Effector memory CD8-positive, alpha-beta T cell (primary cell): Measurements from ENCODE around the gene ST6GALNAC6.
A peak's percentile ranks its signal among the peaks of the same experiment; 100 is the strongest.
"Not testable (repeated sequence)": the region's sequence is repeated elsewhere in the genome, so short reads cannot be mapped to it uniquely, and the experiment has no call there.

Source experiments
- ATAC-seq: fragments of 150-1000 bp; cut with Tn5 transposase; replicated peaks from 2 replicates; pipeline ENCODE4 v1.10.0; 2021; ENCODE audit warnings: mild to moderate bottlenecking, moderate library complexity
- DNase-seq, 3 experiments: peaks; one replicate each; pipeline ENCODE4 v3.0.0; 2021
- H3K27ac Mint-ChIP-seq, 2 donors: one replicate each; pipeline ENCODE4 v1.8.0; 2022; ENCODE audit warnings: mild to moderate bottlenecking in 2 of 2, mixed read lengths in 2 of 2, moderate library complexity in 2 of 2
- H3K27me3 Mint-ChIP-seq, 2 donors: one replicate each; pipeline ENCODE4 v1.8.0; 2022; ENCODE audit warnings: mixed read lengths in 2 of 2
- H3K36me3 Mint-ChIP-seq: one replicate; pipeline ENCODE4 v1.8.0; 2022; ENCODE audit warnings: mild to moderate bottlenecking, moderate library complexity, mixed read lengths; ENCODE audit not compliant: insufficient read depth
- H3K4me1 Mint-ChIP-seq, 2 donors: one replicate each; pipeline ENCODE4 v1.8.0; 2022; ENCODE audit warnings: low read depth in 2 of 2, mixed read lengths in 2 of 2
- H3K4me3 Mint-ChIP-seq, 2 donors: one replicate each; pipeline ENCODE4 v1.8.0; 2022; ENCODE audit warnings: mild to moderate bottlenecking in 2 of 2, mixed read lengths in 2 of 2, moderate library complexity in 2 of 2
- H3K9me3 Mint-ChIP-seq, 2 donors: one replicate each; pipeline ENCODE4 v1.8.0; 2022; ENCODE audit warnings: mixed read lengths in 2 of 2

ST6GALNAC6 gene

DNA sequence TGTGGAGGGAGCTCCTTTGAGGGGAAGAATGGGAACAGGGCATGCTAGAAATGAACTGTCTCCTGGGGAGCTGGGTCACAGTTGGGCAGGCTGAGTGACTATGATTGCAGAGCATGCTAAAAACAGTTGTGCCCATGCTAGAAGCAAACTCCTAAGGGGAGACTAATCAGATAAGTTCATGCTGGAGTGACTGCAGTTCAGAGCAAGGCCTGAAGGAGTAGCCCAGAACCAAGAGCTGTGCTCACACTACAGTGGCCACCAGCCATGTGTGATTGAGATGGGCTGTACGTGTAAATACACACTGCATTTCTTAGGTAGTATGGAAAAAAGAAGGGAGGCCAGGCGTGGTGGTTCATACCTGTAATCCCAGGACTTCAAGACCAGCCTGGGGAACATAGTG is 11.6 kb downstream of the ST6GALNAC6 start:
- peak; percentile 42 for ATAC-seq
- H3K27ac Mint-ChIP-seq: no peak overlapping the region
- peaks cover 60% of the 10 kb centered on the region for H3K36me3 Mint-ChIP-seq
- H3K4me3 Mint-ChIP-seq: no peak overlapping the region
- H3K27me3 Mint-ChIP-seq: no peaks in the 10 kb centered on the region
- no peaks in the 10 kb centered on the region for H3K9me3 Mint-ChIP-seq
- peaks cover 19 to 24% of the 10 kb centered on the region in 2 donors for H3K4me1 Mint-ChIP-seq
- DNase-seq: no peak

DNA sequence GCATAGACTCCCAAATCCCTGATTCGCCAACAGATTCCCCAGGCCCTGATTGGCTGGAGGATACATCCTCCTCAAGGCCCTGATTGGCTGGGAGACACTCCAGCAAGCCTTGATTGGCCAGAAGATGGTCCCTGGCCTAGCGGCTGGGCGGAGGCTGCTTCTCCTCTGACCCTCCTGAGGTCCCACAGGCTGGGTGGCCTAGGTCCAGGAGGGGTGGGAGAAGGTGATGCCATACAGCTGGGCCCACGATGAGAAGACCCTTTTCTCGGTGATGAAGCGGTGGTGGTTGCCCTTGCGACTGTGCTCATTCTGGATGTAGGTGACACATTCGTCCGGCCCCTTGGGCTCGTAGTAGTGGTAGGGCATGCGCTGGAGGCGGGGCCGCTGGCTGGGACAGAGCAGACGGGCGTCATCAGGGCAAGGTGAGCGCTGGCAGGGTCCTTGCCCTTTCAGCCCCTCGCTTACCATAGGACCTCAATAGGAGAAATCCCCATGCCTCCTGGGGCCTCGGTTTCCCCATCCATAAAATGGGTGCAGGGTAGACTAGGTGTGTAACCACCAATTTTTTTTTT is 12.9 kb downstream of the ST6GALNAC6 start:
- H3K4me3 Mint-ChIP-seq: no peak overlapping the region
- no peaks in the 10 kb centered on the region for H3K27me3 Mint-ChIP-seq
- peaks cover 57% of the 10 kb centered on the region for H3K36me3 Mint-ChIP-seq
- ATAC-seq: no peak
- H3K4me1 Mint-ChIP-seq: peaks cover 23 to 26% of the 10 kb centered on the region in 2 donors
- no peaks in the 10 kb centered on the region for H3K9me3 Mint-ChIP-seq
- DNase-seq: no peak
- H3K27ac Mint-ChIP-seq: peak overlapping the region; percentile 46 to 52

DNA sequence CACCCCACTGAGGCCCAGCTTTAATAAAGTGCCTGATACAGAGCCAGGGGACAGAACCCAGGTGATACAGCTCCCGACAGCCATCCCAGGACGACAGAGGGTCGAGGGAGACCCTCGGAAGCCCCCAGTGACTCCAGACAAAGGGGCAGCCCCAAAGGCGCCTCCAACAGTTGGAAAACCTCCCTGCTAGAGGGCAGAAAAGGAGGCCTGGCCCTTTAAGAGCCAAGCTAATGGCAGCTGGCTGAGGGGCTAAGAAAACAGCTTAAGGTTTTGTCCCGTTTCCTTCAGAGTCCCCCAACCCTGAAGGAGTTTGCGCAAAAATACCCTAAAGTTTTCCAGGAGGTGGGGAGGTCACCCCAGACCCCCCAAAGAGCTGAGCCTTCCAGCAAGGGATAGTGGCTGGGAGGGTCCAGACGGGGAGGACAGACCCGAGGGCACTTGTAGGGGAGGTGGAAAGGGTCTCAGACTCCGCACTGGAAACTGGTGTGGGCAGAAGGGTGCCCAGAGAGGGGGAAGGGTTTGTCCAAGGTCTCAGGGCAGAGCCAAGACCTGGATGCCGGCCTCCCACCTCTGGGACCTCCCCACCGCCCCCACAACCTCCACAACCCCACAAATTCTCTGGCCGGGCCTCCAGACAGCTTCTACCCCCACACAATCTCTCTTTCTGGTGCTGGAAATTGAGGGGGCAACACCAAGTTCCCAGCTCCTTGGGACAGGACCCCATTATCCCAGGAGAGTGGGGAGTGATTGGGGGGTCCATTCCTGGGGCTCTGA is 13.7 kb downstream of the ST6GALNAC6 start:
- H3K9me3 Mint-ChIP-seq: no peaks in the 10 kb centered on the region
- H3K4me1 Mint-ChIP-seq: peaks cover 21 to 25% of the 10 kb centered on the region in 2 donors
- H3K4me3 Mint-ChIP-seq: no peak overlapping the region
- H3K36me3 Mint-ChIP-seq: peaks cover 60% of the 10 kb centered on the region
- DNase-seq (no peak), ATAC-seq (no peak)
- no peaks in the 10 kb centered on the region for H3K27me3 Mint-ChIP-seq
- peak overlapping the region; percentile 52 to 71 for H3K27ac Mint-ChIP-seq

DNA sequence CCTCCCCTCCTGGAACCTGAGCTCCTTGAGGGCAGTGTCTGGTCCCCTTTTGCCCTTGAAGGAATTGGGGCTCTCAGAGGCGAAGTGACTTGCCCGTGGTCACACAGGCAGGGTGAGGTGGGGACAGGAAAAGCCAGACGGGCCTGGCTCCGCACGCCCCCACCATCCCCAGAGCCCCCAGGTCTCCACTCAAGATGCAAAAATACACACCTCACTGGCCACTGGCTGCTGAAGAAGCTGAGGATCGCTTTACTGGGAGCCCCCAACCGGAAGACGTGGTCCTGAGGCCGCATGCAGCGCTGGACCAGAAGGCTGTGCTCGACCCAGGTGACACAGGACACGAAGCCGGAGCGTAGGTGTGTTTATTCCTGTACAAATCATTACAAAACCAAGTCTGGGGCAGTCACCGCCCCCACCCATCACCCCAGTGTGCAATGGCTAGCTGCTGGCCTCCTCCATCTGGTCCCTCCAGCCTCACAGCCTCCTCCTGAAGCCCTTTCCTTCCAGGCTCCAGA is 14.4 kb downstream of the ST6GALNAC6 start:
- peaks cover 20 to 21% of the 10 kb centered on the region in 2 donors for H3K4me1 Mint-ChIP-seq
- ATAC-seq (no peak), DNase-seq (no peak)
- H3K27me3 Mint-ChIP-seq: no peaks in the 10 kb centered on the region
- no peak overlapping the region for H3K4me3 Mint-ChIP-seq
- H3K9me3 Mint-ChIP-seq: no peaks in the 10 kb centered on the region
- H3K36me3 Mint-ChIP-seq: peaks cover 57% of the 10 kb centered on the region
- peak overlapping the region in 1 of 2 donors; percentile 71 for H3K27ac Mint-ChIP-seq

DNA sequence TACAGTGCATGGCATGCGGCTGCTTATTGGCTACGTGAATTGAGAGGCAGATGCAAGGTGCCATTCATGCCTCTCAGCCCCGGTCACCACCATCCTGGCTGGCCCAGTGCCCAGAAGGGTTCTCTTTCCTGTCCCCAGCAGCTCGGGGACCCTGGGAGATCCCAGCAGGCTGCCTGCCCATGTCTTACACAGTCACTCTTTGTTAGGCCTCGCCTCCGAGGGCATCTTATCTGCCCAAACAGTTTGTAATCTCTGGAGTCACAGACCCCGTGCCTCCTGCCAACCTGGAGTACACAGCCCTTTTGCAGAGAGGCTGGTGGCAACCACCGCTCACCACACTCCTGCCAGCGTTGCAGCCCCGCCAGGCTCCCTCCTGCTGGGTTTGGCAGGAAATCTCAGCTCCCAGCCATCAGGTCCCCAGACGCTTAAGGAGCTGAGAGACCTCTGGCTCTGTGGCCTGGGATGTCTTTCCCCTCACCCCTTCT is 14.9 kb downstream of the ST6GALNAC6 start:
- no peak overlapping the region for H3K4me3 Mint-ChIP-seq
- H3K36me3 Mint-ChIP-seq: peaks cover 51% of the 10 kb centered on the region
- H3K4me1 Mint-ChIP-seq: peaks cover 19 to 21% of the 10 kb centered on the region in 2 donors
- H3K27ac Mint-ChIP-seq: peak overlapping the region; percentile 71 to 78
- no peak for DNase-seq
- H3K27me3 Mint-ChIP-seq: no peaks in the 10 kb centered on the region
- ATAC-seq: no peak
- H3K9me3 Mint-ChIP-seq: no peaks in the 10 kb centered on the region

DNA sequence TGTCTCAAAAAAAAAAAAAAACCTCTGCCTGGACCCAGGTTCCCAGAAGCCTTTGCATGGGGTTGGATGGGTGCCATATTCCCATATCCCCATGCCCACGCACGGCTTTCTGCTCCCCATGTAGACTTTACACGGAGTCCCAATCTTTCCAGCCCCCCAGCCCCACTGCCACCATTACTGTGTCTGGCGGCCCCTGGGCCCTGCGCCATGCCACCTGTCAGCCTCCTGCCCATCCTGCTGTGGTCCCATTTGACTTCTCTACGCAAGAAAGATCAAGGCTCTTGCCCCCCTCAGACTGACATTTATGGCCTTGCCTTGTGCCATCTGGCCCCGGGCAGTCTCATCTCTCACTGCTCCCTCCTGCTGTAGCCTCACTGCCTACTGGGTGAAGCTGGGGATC is 15.4 kb downstream of the ST6GALNAC6 start:
- Mint-ChIP-seq H3K9me3 (no peaks in the 10 kb centered on the region), H3K36me3 (peaks cover 48% of the 10 kb centered on the region), H3K4me1 (peaks cover 19 to 21% of the 10 kb centered on the region in 2 donors), H3K4me3 (no peak overlapping the region), H3K27me3 (no peaks in the 10 kb centered on the region), H3K27ac (peak overlapping the region; percentile 78 to 91)
- no peak for DNase-seq
- no peak for ATAC-seq

DNA sequence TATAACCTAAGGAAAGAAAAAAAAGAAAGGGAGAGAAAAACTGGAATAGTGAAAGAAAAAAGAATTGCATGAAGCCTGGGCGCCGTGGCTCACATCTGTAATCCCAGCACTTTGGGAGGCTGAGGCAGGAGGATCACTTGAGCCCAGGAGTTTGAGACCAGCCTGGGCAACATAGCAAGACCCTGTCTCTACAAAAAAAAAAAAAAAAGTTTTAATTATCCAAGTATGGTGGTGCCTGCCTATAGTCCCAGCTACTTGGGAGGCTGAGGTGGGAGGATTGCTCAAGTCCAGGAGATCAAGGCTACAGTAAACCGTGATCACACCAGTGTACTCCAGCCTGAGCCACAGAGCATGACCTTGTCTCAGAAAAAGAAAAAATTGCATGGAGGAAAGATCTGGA is 17.7 kb downstream of the ST6GALNAC6 start:
- not testable (repeated sequence) for H3K4me3 Mint-ChIP-seq, H3K27me3 Mint-ChIP-seq, ATAC-seq, H3K27ac Mint-ChIP-seq, DNase-seq, H3K9me3 Mint-ChIP-seq
- Mint-ChIP-seq H3K36me3 (peaks cover 30% of the 10 kb centered on the region), H3K4me1 (peaks cover 25 to 27% of the 10 kb centered on the region in 2 donors)

DNA sequence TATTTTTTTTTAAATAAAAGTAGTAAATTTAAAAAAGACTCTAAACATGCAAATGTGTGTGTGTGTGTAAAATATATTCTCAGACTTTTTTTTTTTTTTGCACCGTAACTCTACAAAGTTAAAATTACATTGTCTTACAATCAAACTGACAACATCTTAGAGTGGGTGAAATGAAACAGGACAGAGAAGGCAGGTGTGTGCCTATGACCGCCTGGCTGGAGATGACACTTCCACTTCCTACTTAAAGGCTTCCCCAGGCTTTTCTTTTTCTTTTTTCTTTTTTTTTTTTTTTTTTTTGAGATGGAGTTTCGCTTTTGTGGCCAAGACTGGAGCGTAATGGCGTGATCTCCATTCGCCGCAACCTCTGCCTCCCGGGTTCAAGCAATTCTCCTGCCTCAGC is 19.3 kb downstream of the ST6GALNAC6 start:
- H3K27me3 Mint-ChIP-seq: no peaks in the 10 kb centered on the region
- ATAC-seq (no peak), DNase-seq (no peak)
- H3K4me3 Mint-ChIP-seq: no peak overlapping the region
- H3K36me3 Mint-ChIP-seq: peaks cover 18% of the 10 kb centered on the region
- no peaks in the 10 kb centered on the region for H3K9me3 Mint-ChIP-seq
- H3K27ac Mint-ChIP-seq: no peak overlapping the region
- H3K4me1 Mint-ChIP-seq: peaks cover 22 to 32% of the 10 kb centered on the region in 2 donors

DNA sequence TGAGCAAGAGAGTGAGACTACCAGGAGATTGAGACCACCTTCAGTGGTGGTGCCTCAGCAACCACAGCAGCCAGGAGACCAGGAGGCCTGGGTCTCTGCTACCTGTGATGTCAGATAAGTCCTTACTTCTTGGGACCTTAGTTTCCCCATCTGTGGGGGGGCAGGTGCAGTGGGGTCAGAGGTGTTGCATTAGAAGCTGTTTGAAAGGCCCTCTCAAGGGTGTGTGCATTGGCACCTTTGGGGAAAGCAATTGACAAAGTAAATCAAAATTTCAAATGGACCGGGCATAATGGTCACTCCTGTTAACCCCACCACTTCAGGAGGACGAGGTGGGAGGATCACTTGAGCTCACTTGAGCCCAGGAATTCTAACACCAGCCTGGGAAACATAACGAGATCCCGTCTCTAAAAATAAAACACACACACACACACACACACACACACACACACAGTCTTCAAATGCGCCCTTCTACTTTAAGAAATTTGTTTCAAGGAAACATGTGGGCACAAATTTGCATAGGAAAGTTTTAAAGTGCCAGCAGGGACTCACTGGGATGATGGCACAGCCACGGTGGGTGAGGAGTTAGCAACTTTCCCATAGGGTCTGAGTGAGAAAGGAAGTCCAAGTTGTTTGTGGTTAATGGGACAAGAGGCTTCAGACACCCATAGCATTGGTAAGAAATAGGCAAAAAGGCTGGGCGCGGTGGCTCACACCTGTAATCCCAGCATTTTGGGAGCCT is 20.6 kb downstream of the ST6GALNAC6 start:
- DNase-seq (no peak), ATAC-seq (no peak)
- H3K27ac Mint-ChIP-seq: no peak overlapping the region
- peaks cover 17% of the 10 kb centered on the region for H3K36me3 Mint-ChIP-seq
- H3K4me1 Mint-ChIP-seq: peaks cover 11 to 21% of the 10 kb centered on the region in 2 donors
- H3K27me3 Mint-ChIP-seq: no peaks in the 10 kb centered on the region
- no peak overlapping the region for H3K4me3 Mint-ChIP-seq
- no peaks in the 10 kb centered on the region for H3K9me3 Mint-ChIP-seq

DNA sequence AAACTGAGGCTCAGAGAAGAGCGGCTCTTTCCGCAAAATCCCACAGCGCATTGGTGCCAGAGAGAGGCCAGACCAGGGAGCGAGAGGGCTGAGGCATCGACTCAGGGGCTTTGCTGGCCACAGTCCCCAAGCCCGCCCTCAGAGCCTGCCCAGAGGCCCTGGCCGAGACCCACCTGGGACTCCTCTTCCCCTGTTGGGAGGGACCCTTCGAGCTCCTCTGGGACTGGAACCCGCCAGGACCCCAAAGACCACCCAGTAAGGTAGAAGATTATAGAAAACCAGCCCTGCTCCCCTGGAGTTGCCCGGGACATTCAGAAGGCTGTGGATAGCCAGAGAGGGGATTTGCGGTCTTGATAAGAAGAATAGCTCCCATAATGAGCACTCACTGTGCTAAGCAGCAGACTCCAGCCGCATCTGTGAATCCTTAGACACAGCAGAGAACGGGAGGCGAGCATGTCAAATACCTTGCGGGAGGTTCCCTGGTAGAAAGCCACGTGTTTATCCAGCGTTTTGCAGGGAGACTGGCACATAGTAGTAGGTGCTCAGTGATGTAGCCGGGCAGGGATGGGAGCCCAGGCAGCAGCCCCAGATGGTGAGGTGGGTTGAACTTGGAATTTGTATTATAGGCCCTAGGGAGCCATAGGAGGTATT is 21.3 kb downstream of the ST6GALNAC6 start:
- Mint-ChIP-seq H3K4me1 (peaks cover 11 to 21% of the 10 kb centered on the region in 2 donors), H3K27me3 (no peaks in the 10 kb centered on the region), H3K4me3 (peak overlapping the region in 1 of 2 donors; percentile 50), H3K36me3 (peaks cover 17% of the 10 kb centered on the region), H3K27ac (peak overlapping the region in 1 of 2 donors; percentile 57), H3K9me3 (no peaks in the 10 kb centered on the region)
- no peak for DNase-seq
- no peak for ATAC-seq

DNA sequence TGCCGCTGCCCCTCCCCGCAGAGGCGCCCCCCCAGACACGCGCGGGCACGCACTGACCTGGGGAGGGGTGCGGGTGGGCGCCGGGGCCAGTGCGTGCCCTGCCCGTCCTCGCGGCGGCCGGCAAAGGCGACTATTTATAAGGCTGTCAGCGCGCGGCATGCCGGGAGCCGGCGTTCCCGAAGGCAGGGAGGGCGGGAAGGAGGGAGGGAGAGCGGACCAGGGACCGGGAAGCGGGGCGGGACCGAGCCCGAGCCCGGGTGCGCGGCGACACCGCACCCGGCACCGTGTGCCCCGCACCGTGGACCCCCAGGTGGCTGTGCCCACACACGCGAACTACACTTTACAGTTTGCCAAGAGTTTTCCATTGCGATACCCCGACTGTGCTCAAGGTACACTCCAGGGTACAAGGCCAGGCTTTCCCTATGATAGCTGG is 21.8 kb downstream of the ST6GALNAC6 start, which contains the start of gene AK1:
Gene AK1, minus strand, starts transcription at position 110 of the 433 bp plus-strand sequence. CDS start 3,058 bp downstream, outside the sequence.
- Mint-ChIP-seq H3K4me1 (peaks cover 9 to 20% of the 10 kb centered on the region in 2 donors), H3K9me3 (no peaks in the 10 kb centered on the region), H3K27ac (peak within 1 kb of the TSS in 1 of 2 donors; percentile 57), H3K27me3 (no peaks in the 10 kb centered on the region), H3K36me3 (peaks cover 16% of the 10 kb centered on the region), H3K4me3 (peak within 1 kb of the TSS in 1 of 2 donors; percentile 50)
- no peak for DNase-seq
- no peak for ATAC-seq

DNA sequence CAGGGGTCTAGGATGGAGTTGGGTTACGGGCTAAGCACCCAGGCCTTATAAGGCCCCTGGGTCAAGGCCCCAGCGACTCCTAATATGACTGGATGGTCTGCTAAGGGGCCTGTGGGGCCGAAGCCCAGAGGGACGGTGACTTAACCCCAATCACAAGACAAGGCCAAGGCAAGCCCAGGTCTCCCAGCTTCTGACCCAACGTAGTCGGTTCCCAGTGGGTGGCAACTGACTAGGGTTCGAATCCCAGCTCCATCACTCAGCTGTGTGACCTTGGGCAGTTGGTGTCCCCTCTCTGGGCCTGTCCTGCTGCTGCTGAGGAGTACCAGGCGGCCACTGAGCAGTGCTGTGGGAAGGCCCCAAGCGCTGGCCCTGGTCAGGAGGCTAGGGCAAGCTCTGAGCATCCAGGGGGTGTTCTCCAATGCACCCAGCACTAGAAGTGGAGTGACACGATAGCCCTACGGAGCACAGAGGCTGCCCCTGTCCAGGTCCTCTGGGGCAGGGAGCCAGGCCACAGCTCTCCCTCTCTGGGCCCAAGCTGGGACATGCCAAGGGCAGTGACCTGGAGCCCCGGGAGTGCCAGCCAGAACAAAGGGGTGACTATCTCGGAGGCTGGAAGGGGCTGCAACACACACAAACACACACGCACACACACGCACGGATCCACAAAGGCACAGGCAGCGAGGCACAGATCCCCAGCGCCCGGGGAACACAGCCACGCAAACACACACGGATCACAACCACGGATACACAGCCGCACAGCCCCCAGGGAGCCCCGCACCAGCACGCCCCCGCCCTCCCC is 22.4 kb downstream of the ST6GALNAC6 start:
- Mint-ChIP-seq H3K4me3 (peak overlapping the region in 1 of 2 donors; percentile 19), H3K27ac (no peak overlapping the region), H3K4me1 (peaks cover 8 to 15% of the 10 kb centered on the region in 2 donors), H3K36me3 (peaks cover 13% of the 10 kb centered on the region), H3K27me3 (no peaks in the 10 kb centered on the region), H3K9me3 (no peaks in the 10 kb centered on the region)
- ATAC-seq (no peak), DNase-seq (no peak)
